Measurements from ENCODE around the gene TCEAL2.

GRCh38 chrX:102085706-102086105 is 39.8 kb upstream of the TCEAL2 start:
- TF ChIP-seq HIC1 (tag by site-specific recombination; IDR thresholded peaks at IDR 0.05): no peak
- TF ChIP-seq CTCF (tag by site-specific recombination; IDR thresholded peaks at IDR 0.05): no peak
- no peak for TF ChIP-seq ZNF561 (tag by site-specific recombination; IDR thresholded peaks at IDR 0.05; ENCODE audit: borderline replicate concordance)
- no peak for TF ChIP-seq TRIM28 (IDR thresholded peaks at IDR 0.05; ENCODE audit: borderline replicate concordance, low read length)
